ENCODE measurements around the gene NLGN1. TPM values are rescaled to one million over a fixed set of nuclear protein-coding genes. Genes with fewer than 3 reads are reported as not detected.

The NLGN1 gene
- total RNA-seq, 1 donor from 2014 or later: 6.5 TPM

DNA sequence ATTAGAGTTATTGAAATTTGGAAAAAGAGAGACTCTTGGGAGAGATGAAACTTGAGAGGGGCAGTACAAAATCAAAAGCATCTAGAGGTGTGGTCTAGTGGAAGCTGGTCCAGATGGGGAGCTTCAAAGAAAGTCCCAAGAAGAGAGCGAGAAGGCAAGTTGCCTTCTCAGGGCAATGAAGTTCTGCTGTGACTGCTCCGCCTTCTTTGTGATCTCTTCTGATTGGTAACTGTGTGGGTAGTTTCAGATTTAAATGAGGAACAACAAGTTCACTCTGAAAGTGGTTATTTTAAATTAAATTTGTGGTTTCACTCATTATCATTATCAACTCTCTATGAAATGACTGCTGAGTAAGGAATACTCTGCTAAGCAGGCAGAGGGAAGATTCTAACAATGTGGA, 233.3 kb downstream of the NLGN1 start:
- no peak for DNase-seq (ENCODE audit: low spot score)

DNA sequence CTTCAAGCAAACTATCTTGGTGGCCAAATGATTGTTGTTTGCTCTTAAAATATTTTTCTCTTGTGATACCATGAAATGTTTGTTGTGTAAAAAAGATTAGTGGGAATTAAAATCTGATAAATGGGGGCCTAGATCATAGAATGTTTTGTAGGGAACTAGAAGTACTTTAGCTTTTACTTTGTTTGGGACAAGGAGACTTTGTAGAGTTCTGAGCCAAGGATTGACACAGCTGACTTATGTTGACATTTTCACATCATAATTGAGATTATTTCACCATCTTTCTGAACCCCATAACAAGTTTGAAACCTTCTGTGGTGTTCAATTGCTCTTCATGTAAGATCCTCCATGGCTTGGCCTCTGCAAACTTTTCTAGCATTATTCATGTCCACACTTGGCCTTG, 235.4 kb downstream of the NLGN1 start:
- no peak for DNase-seq (ENCODE audit: low spot score)

- DNase-seq (ENCODE audit: low spot score): no peak
These were observed 238.3 kb downstream of the NLGN1 start for GRCh38 chr3:173635826-173636225.

DNA sequence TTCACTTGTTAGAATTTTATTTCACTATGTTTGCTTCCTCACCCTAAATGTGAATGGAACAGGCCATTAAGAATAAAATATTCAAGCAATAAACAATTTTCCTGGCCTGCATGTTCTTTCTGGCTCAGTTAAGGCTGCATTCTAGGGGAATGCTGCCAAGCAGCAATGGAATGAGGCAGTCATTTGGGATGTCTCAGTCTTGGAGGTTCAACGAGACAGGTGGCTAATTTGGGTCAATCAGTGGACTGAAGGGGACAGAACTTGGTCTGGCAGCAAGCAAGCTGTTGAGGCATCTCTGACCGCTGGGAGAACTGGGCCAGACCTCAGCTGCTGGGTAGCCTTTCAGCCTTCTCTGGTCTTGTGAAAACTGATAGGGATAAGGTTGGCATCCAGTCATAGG, 241.6 kb downstream of the NLGN1 start:
- no peak for DNase-seq (ENCODE audit: low spot score)

- no peak for DNase-seq (ENCODE audit: low spot score)
These were observed 244.2 kb downstream of the NLGN1 start for GRCh38 chr3:173641696-173642095.

- peak; percentile 82 for DNase-seq (ENCODE audit: low spot score)
These were observed 246.8 kb downstream of the NLGN1 start for GRCh38 chr3:173644086-173645082.

DNA sequence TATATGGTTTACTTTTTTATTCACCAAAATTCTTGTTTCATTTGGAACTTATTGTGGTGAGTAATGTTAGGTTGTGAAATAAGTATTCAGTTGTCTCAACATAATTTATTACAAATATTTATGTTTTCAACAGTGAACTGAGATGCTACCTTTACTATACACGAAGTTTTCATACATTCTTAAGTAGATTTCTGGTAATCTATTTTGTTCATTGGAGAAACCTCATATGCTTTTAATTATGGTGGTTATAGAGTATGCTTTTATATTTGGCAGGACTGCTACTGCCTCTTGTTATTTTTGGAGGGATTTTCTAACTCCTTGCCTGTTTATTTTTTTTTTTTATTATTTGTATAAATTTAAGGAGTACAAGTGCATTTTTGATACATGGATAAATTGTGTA, 253.1 kb downstream of the NLGN1 start:
- no peak for DNase-seq (ENCODE audit: low spot score)

- no peak for DNase-seq (ENCODE audit: low spot score)
These were observed 254.5 kb downstream of the NLGN1 start for GRCh38 chr3:173652093-173652492.

DNA sequence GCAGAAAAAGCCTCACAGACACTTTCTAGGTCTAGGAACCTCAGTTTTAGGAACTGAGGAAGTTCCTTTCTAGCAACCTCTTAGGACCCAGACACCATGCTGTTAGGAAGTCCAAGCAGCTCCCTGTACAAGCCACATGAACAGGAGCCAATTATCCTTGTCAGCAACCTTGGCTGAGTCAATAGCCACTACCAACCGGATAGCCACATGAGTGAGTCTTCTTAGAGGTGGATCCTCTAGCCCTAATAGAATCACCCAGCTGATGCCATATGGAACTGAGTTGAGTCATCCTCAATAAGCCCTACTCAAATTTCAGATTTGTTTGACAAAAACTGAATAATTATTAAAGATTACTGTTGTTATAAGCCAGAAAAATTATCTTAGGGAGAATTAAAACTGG, 256.2 kb downstream of the NLGN1 start:
- no peak for DNase-seq (ENCODE audit: low spot score)

GRCh38 chr3:173659972-173660371, 262.4 kb downstream of the NLGN1 start:
- DNase-seq (ENCODE audit: low spot score): no peak

GRCh38 chr3:173660645-173661299, 263.2 kb downstream of the NLGN1 start:
- DNase-seq (ENCODE audit: low spot score): no peak

DNA sequence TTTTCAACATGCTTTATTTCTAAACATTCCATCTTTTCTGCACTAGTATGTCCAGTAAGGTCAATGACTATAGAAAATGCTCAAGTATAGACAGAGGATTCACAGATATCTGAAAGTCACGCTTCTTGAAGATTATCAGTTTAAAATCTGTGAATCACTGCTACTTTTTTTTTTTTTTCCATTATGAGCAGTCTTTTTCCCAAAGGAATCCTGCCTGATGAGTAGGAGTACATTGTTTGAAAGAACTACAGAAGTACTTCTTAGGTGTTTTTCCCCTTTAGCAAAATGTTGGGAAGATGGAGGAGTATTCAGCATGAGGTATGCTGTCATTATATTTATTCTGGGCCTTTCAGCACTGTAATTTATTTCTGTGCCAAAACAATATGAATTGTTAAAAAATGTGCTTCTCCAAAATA, 266.2 kb downstream of the NLGN1 start:
- DNase-seq (ENCODE audit: low spot score): no peak

DNA sequence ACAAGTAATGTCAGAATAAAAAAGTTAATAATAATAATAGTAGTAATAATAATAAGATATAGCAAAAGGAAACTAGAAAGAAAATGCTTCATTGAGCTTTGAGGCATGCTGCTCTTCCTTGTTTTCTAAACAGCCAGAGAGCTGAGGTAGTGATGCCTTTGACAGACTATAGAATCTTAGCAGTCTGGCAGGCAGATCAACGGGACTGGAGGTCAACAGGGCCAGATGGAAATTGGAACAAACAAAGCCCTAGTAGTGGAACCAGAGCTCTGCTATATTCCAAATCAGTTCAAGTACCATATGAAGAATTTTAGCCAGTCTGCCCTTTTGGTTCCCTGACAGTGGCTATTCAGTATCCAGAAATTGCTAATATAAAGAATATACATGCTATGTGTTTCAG, 278.6 kb downstream of the NLGN1 start:
- DNase-seq (ENCODE audit: low spot score): no peak

DNA sequence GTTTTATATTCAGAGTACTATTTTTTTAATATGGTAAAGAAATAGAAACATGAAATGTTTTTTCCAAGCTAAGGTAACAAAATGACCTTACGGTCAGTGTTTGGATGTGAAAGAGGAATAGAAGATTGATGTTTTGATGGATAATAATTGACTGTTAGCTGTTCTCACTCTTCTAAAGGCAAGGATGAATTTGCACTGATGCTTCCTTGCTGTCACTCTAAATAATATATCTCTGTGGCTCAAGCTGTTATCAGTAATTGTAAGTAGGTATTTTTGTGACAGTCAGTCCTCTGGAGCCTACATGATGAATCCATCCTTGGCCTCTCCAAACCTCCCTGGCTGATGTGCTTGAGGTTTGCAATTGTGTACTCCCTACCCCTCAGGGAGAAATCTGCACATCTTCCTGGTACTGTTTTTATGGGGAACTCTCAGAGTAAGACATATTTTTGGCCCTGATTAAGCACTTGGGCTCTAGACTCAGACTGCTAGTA, 283.7 kb downstream of the NLGN1 start:
- no peak for DNase-seq (ENCODE audit: low spot score)

DNA sequence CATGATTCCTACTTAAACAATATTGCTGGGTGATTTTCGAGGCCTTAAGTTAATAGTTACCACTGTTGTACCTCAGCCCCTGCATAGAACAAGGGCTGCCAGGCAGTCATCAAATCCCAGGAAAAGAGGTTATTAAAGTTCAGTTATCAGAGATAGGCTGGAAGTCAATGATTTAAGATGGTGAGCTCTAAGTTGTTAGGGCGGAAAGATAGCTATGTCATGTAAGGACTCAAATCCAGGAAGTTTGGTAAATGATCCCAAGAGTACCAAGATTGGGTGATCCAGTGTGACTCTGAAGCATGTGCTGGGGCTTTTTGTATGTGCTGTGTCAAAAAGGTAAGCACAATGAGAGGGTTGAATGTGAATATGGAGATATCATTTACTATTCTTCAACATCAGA, 287.9 kb downstream of the NLGN1 start:
- no peak for DNase-seq (ENCODE audit: low spot score)

GRCh38 chr3:173688216-173688842, 290.8 kb downstream of the NLGN1 start:
- no peak for DNase-seq (ENCODE audit: low spot score)

GRCh38 chr3:173690542-173691180, 293.1 kb downstream of the NLGN1 start:
- no peak for DNase-seq (ENCODE audit: low spot score)

GRCh38 chr3:173699353-173699752, 301.8 kb downstream of the NLGN1 start:
- DNase-seq (ENCODE audit: low spot score): no peak

- no peak for DNase-seq (ENCODE audit: low spot score)
These were observed 302.8 kb downstream of the NLGN1 start for GRCh38 chr3:173700336-173700735.

DNA sequence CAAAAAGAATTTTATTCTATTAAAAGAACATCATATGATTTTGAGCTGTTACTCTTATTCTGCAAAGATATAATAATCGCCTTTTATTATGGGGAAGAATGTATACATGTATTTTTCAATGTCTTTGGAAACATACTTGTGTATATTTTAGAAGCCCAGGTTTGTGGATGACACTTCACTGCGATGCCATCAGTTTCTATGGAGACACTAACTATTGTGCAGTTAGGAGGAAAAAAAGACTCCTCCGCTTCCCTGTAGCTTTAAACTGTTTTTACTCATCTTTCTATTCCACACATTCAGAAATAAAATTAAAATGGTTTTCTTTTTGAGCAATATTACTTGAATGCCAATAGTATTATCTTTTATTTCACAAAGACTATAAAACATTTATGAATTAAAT, 305.0 kb downstream of the NLGN1 start:
- DNase-seq (ENCODE audit: low spot score): no peak

- no peak for DNase-seq (ENCODE audit: low spot score)
These were observed 306.2 kb downstream of the NLGN1 start for GRCh38 chr3:173703771-173704170.

Data from mesenteric fat pad (tissue), 1 donor.